ENCODE data around the gene PHLDB2. TPM values are rescaled to one million over a fixed set of nuclear protein-coding genes. Genes with fewer than 3 reads are reported as not detected.

Gene PHLDB2
- total RNA-seq, 1 donor from 2014 or later: 54.3 TPM

GRCh38 chr3:111871809-111872623 is 13.0 kb downstream of the PHLDB2 start:
- Histone ChIP-seq H3K4me3 (ENCODE audit: low read length in 3 of 3) (no peak overlapping the region), H3K9me3 (ENCODE audit: control insufficient read depth in 3 of 3, low read length in 3 of 3) (no peaks in the 10 kb centered on the region), H3K27me3 (ENCODE audit: control insufficient read depth in 3 of 3, insufficient read depth in 3 of 3, low read length in 3 of 3) (no peaks in the 10 kb centered on the region), H3K9ac (ENCODE audit: low read depth in 1 of 3, low read length in 3 of 3) (no peak overlapping the region), H3K36me3 (ENCODE audit: control insufficient read depth in 3 of 3, insufficient read depth in 3 of 3, low read length in 3 of 3) (no peaks in the 10 kb centered on the region), H3K27ac (ENCODE audit: low read depth, low read length) (no peak overlapping the region), H3K4me1 (ENCODE audit: control insufficient read depth in 3 of 3, insufficient read depth in 3 of 3, low read length in 3 of 3) (peaks cover 0 to 10% (median 8%) of the 10 kb centered on the region in 3 donors)

GRCh38 chr3:111872979-111873378 is 13.9 kb downstream of the PHLDB2 start:
- Histone ChIP-seq H3K9ac (ENCODE audit: low read depth in 1 of 3, low read length in 3 of 3) (no peak overlapping the region), H3K27me3 (ENCODE audit: control insufficient read depth in 3 of 3, insufficient read depth in 3 of 3, low read length in 3 of 3) (no peaks in the 10 kb centered on the region), H3K27ac (ENCODE audit: low read depth, low read length) (no peak overlapping the region), H3K9me3 (ENCODE audit: control insufficient read depth in 3 of 3, low read length in 3 of 3) (no peaks in the 10 kb centered on the region), H3K4me1 (ENCODE audit: control insufficient read depth in 3 of 3, insufficient read depth in 3 of 3, low read length in 3 of 3) (peaks cover 0 to 10% (median 8%) of the 10 kb centered on the region in 3 donors), H3K36me3 (ENCODE audit: control insufficient read depth in 3 of 3, insufficient read depth in 3 of 3, low read length in 3 of 3) (no peaks in the 10 kb centered on the region), H3K4me3 (ENCODE audit: low read length in 3 of 3) (no peak overlapping the region)

- no peak overlapping the region for H3K4me3 ChIP-seq (ENCODE audit: low read length in 3 of 3)
- no peaks in the 10 kb centered on the region for H3K27me3 ChIP-seq (ENCODE audit: control insufficient read depth in 3 of 3, insufficient read depth in 3 of 3, low read length in 3 of 3)
- H3K36me3 ChIP-seq (ENCODE audit: control insufficient read depth in 3 of 3, insufficient read depth in 3 of 3, low read length in 3 of 3): no peaks in the 10 kb centered on the region
- no peaks in the 10 kb centered on the region for H3K9me3 ChIP-seq (ENCODE audit: control insufficient read depth in 3 of 3, low read length in 3 of 3)
- H3K4me1 ChIP-seq (ENCODE audit: control insufficient read depth in 3 of 3, insufficient read depth in 3 of 3, low read length in 3 of 3): peaks cover 0 to 10% (median 8%) of the 10 kb centered on the region in 3 donors
- no peak overlapping the region for H3K27ac ChIP-seq (ENCODE audit: low read depth, low read length)
- no peak overlapping the region for H3K9ac ChIP-seq (ENCODE audit: low read depth in 1 of 3, low read length in 3 of 3)
Measured at GRCh38 chr3:111874177-111874820, 15.2 kb downstream of the PHLDB2 start.

GRCh38 chr3:111881480-111881879 is 22.4 kb downstream of the PHLDB2 start:
- Histone ChIP-seq H3K27me3 (ENCODE audit: control insufficient read depth in 3 of 3, insufficient read depth in 3 of 3, low read length in 3 of 3) (no peaks in the 10 kb centered on the region), H3K4me3 (ENCODE audit: low read length in 3 of 3) (no peak overlapping the region), H3K4me1 (ENCODE audit: control insufficient read depth in 3 of 3, insufficient read depth in 3 of 3, low read length in 3 of 3) (peaks cover 0 to 4% (median 0%) of the 10 kb centered on the region in 3 donors), H3K9ac (ENCODE audit: low read depth in 1 of 3, low read length in 3 of 3) (no peak overlapping the region), H3K36me3 (ENCODE audit: control insufficient read depth in 3 of 3, insufficient read depth in 3 of 3, low read length in 3 of 3) (peaks cover 0 to 9% (median 0%) of the 10 kb centered on the region in 3 donors), H3K27ac (ENCODE audit: low read depth, low read length) (no peak overlapping the region), H3K9me3 (ENCODE audit: control insufficient read depth in 3 of 3, low read length in 3 of 3) (no peaks in the 10 kb centered on the region)

GRCh38 chr3:111882194-111882593 is 23.1 kb downstream of the PHLDB2 start:
- H3K9ac ChIP-seq (ENCODE audit: low read depth in 1 of 3, low read length in 3 of 3): no peak overlapping the region
- no peaks in the 10 kb centered on the region for H3K9me3 ChIP-seq (ENCODE audit: control insufficient read depth in 3 of 3, low read length in 3 of 3)
- H3K4me1 ChIP-seq (ENCODE audit: control insufficient read depth in 3 of 3, insufficient read depth in 3 of 3, low read length in 3 of 3): peaks cover 0 to 4% (median 0%) of the 10 kb centered on the region in 3 donors
- H3K36me3 ChIP-seq (ENCODE audit: control insufficient read depth in 3 of 3, insufficient read depth in 3 of 3, low read length in 3 of 3): peaks cover 0 to 9% (median 0%) of the 10 kb centered on the region in 3 donors
- no peaks in the 10 kb centered on the region for H3K27me3 ChIP-seq (ENCODE audit: control insufficient read depth in 3 of 3, insufficient read depth in 3 of 3, low read length in 3 of 3)
- H3K4me3 ChIP-seq (ENCODE audit: low read length in 3 of 3): no peak overlapping the region
- H3K27ac ChIP-seq (ENCODE audit: low read depth, low read length): no peak overlapping the region

GRCh38 chr3:111882799-111883198 is 23.7 kb downstream of the PHLDB2 start:
- H3K4me3 ChIP-seq (ENCODE audit: low read length in 3 of 3): no peak overlapping the region
- no peaks in the 10 kb centered on the region for H3K9me3 ChIP-seq (ENCODE audit: control insufficient read depth in 3 of 3, low read length in 3 of 3)
- no peak overlapping the region for H3K9ac ChIP-seq (ENCODE audit: low read depth in 1 of 3, low read length in 3 of 3)
- H3K27me3 ChIP-seq (ENCODE audit: control insufficient read depth in 3 of 3, insufficient read depth in 3 of 3, low read length in 3 of 3): no peaks in the 10 kb centered on the region
- no peak overlapping the region for H3K27ac ChIP-seq (ENCODE audit: low read depth, low read length)
- H3K36me3 ChIP-seq (ENCODE audit: control insufficient read depth in 3 of 3, insufficient read depth in 3 of 3, low read length in 3 of 3): peaks cover 0 to 9% (median 0%) of the 10 kb centered on the region in 3 donors
- peaks cover 0 to 4% (median 0%) of the 10 kb centered on the region in 3 donors for H3K4me1 ChIP-seq (ENCODE audit: control insufficient read depth in 3 of 3, insufficient read depth in 3 of 3, low read length in 3 of 3)

GRCh38 chr3:111884411-111885018 is 25.4 kb downstream of the PHLDB2 start:
- Histone ChIP-seq H3K4me3 (ENCODE audit: low read length in 3 of 3) (no peak overlapping the region), H3K36me3 (ENCODE audit: control insufficient read depth in 3 of 3, insufficient read depth in 3 of 3, low read length in 3 of 3) (peaks cover 0 to 9% (median 0%) of the 10 kb centered on the region in 3 donors), H3K9me3 (ENCODE audit: control insufficient read depth in 3 of 3, low read length in 3 of 3) (no peaks in the 10 kb centered on the region), H3K27ac (ENCODE audit: low read depth, low read length) (no peak overlapping the region), H3K4me1 (ENCODE audit: control insufficient read depth in 3 of 3, insufficient read depth in 3 of 3, low read length in 3 of 3) (peaks cover 0 to 4% (median 0%) of the 10 kb centered on the region in 3 donors), H3K9ac (ENCODE audit: low read depth in 1 of 3, low read length in 3 of 3) (no peak overlapping the region), H3K27me3 (ENCODE audit: control insufficient read depth in 3 of 3, insufficient read depth in 3 of 3, low read length in 3 of 3) (no peaks in the 10 kb centered on the region)

GRCh38 chr3:111885578-111885977 is 26.5 kb downstream of the PHLDB2 start:
- Histone ChIP-seq H3K4me1 (ENCODE audit: control insufficient read depth in 3 of 3, insufficient read depth in 3 of 3, low read length in 3 of 3) (no peaks in the 10 kb centered on the region), H3K9me3 (ENCODE audit: control insufficient read depth in 3 of 3, low read length in 3 of 3) (no peaks in the 10 kb centered on the region), H3K36me3 (ENCODE audit: control insufficient read depth in 3 of 3, insufficient read depth in 3 of 3, low read length in 3 of 3) (peaks cover 0 to 9% (median 0%) of the 10 kb centered on the region in 3 donors), H3K27ac (ENCODE audit: low read depth, low read length) (no peak overlapping the region), H3K27me3 (ENCODE audit: control insufficient read depth in 3 of 3, insufficient read depth in 3 of 3, low read length in 3 of 3) (no peaks in the 10 kb centered on the region), H3K9ac (ENCODE audit: low read depth in 1 of 3, low read length in 3 of 3) (no peak overlapping the region), H3K4me3 (ENCODE audit: low read length in 3 of 3) (no peak overlapping the region)

- Histone ChIP-seq H3K9ac (ENCODE audit: low read depth in 1 of 3, low read length in 3 of 3) (no peak overlapping the region), H3K27me3 (ENCODE audit: control insufficient read depth in 3 of 3, insufficient read depth in 3 of 3, low read length in 3 of 3) (no peaks in the 10 kb centered on the region), H3K27ac (ENCODE audit: low read depth, low read length) (no peak overlapping the region), H3K4me1 (ENCODE audit: control insufficient read depth in 3 of 3, insufficient read depth in 3 of 3, low read length in 3 of 3) (no peaks in the 10 kb centered on the region), H3K9me3 (ENCODE audit: control insufficient read depth in 3 of 3, low read length in 3 of 3) (no peaks in the 10 kb centered on the region), H3K4me3 (ENCODE audit: low read length in 3 of 3) (no peak overlapping the region), H3K36me3 (ENCODE audit: control insufficient read depth in 3 of 3, insufficient read depth in 3 of 3, low read length in 3 of 3) (peaks cover 0 to 3% (median 0%) of the 10 kb centered on the region in 3 donors)
Measured at GRCh38 chr3:111890051-111890580, 31.1 kb downstream of the PHLDB2 start.

All from skeletal muscle tissue (tissue), 4 donors.